ENCODE data around the gene AOAH. TPM values are rescaled to one million over a fixed set of nuclear protein-coding genes. Genes with fewer than 3 reads are reported as not detected.
A peak's percentile ranks its signal among the peaks of the same experiment; 100 is the strongest.

AOAH gene
- total and polyA plus RNA-seq, 5 donors = 1.1 to 6.0 (median 4.4) TPM

- 92% methylated on average over 10 of the region's 10 CpGs for WGBS
- H3K27ac ChIP-seq (ENCODE audit: low read length) = no peak overlapping the region
- no peaks in the 10 kb centered on the region for H3K27me3 ChIP-seq (ENCODE audit: control insufficient read depth, insufficient read depth)
- H3K4me1 ChIP-seq (ENCODE audit: control insufficient read depth, insufficient read depth, low read length) = no peaks in the 10 kb centered on the region
- ATAC-seq = no peak
- no peak overlapping the region for H3K4me3 ChIP-seq (ENCODE audit: low read length)
- no peaks in the 10 kb centered on the region for H3K9me3 ChIP-seq (ENCODE audit: control insufficient read depth, low read length)
- no peak for DNase-seq
- intact Hi-C loops (cut with DNase I) = no loop called here
Measured at GRCh38 chr7:36599645-36600313, 124.5 kb downstream of the AOAH start.

GRCh38 chr7:36598054-36598674 is 126.1 kb downstream of the AOAH start:
- WGBS = 77% methylated on average over 3 of the region's 3 CpGs
- Histone ChIP-seq H3K9me3 (ENCODE audit: control insufficient read depth, low read length) (no peaks in the 10 kb centered on the region), H3K27ac (ENCODE audit: low read length) (no peak overlapping the region), H3K4me3 (ENCODE audit: low read length) (no peak overlapping the region), H3K4me1 (ENCODE audit: control insufficient read depth, insufficient read depth, low read length) (no peaks in the 10 kb centered on the region), H3K27me3 (ENCODE audit: control insufficient read depth, insufficient read depth) (no peaks in the 10 kb centered on the region)
- intact Hi-C loops (cut with DNase I) = no loop called here
- DNase-seq (no peak), ATAC-seq (no peak)

- 70% methylated on average over 7 of the region's 7 CpGs for WGBS
- DNase-seq (no peak), ATAC-seq (no peak)
- H3K4me1 ChIP-seq (ENCODE audit: control insufficient read depth, insufficient read depth, low read length) = no peaks in the 10 kb centered on the region
- intact Hi-C loops (cut with DNase I) = no loop called here
- H3K27ac ChIP-seq (ENCODE audit: low read length) = no peak overlapping the region
- H3K27me3 ChIP-seq (ENCODE audit: control insufficient read depth, insufficient read depth) = no peaks in the 10 kb centered on the region
- no peak overlapping the region for H3K4me3 ChIP-seq (ENCODE audit: low read length)
- H3K9me3 ChIP-seq (ENCODE audit: control insufficient read depth, low read length) = no peaks in the 10 kb centered on the region
Measured at GRCh38 chr7:36597090-36597773, 127.1 kb downstream of the AOAH start.

- no peak overlapping the region for H3K4me3 ChIP-seq (ENCODE audit: low read length)
- H3K27ac ChIP-seq (ENCODE audit: low read length) = no peak overlapping the region
- 94% methylated on average over 2 of the region's 2 CpGs for WGBS
- no peaks in the 10 kb centered on the region for H3K9me3 ChIP-seq (ENCODE audit: control insufficient read depth, low read length)
- H3K27me3 ChIP-seq (ENCODE audit: control insufficient read depth, insufficient read depth) = no peaks in the 10 kb centered on the region
- ATAC-seq (no peak), DNase-seq (no peak)
- H3K4me1 ChIP-seq (ENCODE audit: control insufficient read depth, insufficient read depth, low read length) = no peaks in the 10 kb centered on the region
- intact Hi-C loops (cut with DNase I) = no loop called here
Measured at GRCh38 chr7:36594445-36594844, 129.8 kb downstream of the AOAH start.

GRCh38 chr7:36591636-36592035 is 132.7 kb downstream of the AOAH start:
- no peak overlapping the region for H3K27ac ChIP-seq (ENCODE audit: low read length)
- no peaks in the 10 kb centered on the region for H3K9me3 ChIP-seq (ENCODE audit: control insufficient read depth, low read length)
- no peak overlapping the region for H3K4me3 ChIP-seq (ENCODE audit: low read length)
- ATAC-seq (no peak), DNase-seq (no peak)
- 87% methylated on average over 3 of the region's 3 CpGs for WGBS
- intact Hi-C loops (cut with DNase I) = no loop called here
- H3K27me3 ChIP-seq (ENCODE audit: control insufficient read depth, insufficient read depth) = no peaks in the 10 kb centered on the region
- H3K4me1 ChIP-seq (ENCODE audit: control insufficient read depth, insufficient read depth, low read length) = no peaks in the 10 kb centered on the region

GRCh38 chr7:36589391-36589790 is 134.9 kb downstream of the AOAH start:
- no peaks in the 10 kb centered on the region for H3K4me1 ChIP-seq (ENCODE audit: control insufficient read depth, insufficient read depth, low read length)
- H3K27ac ChIP-seq (ENCODE audit: low read length) = no peak overlapping the region
- H3K4me3 ChIP-seq (ENCODE audit: low read length) = no peak overlapping the region
- H3K9me3 ChIP-seq (ENCODE audit: control insufficient read depth, low read length) = no peaks in the 10 kb centered on the region
- intact Hi-C loops (cut with DNase I) = no loop called here
- H3K27me3 ChIP-seq (ENCODE audit: control insufficient read depth, insufficient read depth) = no peaks in the 10 kb centered on the region
- no peak for ATAC-seq
- DNase-seq = no peak
- 94% methylated on average over 3 of the region's 3 CpGs for WGBS

- DNase-seq = no peak
- peaks cover 3% of the 10 kb centered on the region for H3K9me3 ChIP-seq (ENCODE audit: control insufficient read depth, low read length)
- no peaks in the 10 kb centered on the region for H3K4me1 ChIP-seq (ENCODE audit: control insufficient read depth, insufficient read depth, low read length)
- H3K4me3 ChIP-seq (ENCODE audit: low read length) = no peak overlapping the region
- no peak overlapping the region for H3K27ac ChIP-seq (ENCODE audit: low read length)
- ATAC-seq = no peak
- no peaks in the 10 kb centered on the region for H3K27me3 ChIP-seq (ENCODE audit: control insufficient read depth, insufficient read depth)
- 58% methylated on average over 1 of the region's 1 CpG for WGBS
- intact Hi-C loops (cut with DNase I) = no loop called here
Measured at GRCh38 chr7:36583318-36583717, 141.0 kb downstream of the AOAH start.

GRCh38 chr7:36575832-36576231 is 148.5 kb downstream of the AOAH start:
- 79% methylated on average over 5 of the region's 5 CpGs for WGBS
- Histone ChIP-seq H3K9me3 (ENCODE audit: control insufficient read depth, low read length) (peaks cover 3% of the 10 kb centered on the region), H3K4me1 (ENCODE audit: control insufficient read depth, insufficient read depth, low read length) (no peaks in the 10 kb centered on the region), H3K27me3 (ENCODE audit: control insufficient read depth, insufficient read depth) (no peaks in the 10 kb centered on the region), H3K4me3 (ENCODE audit: low read length) (no peak overlapping the region), H3K27ac (ENCODE audit: low read length) (no peak overlapping the region)
- ATAC-seq = no peak
- intact Hi-C loops (cut with DNase I) = no loop called here
- no peak for DNase-seq

- H3K27ac ChIP-seq (ENCODE audit: low read length) = no peak overlapping the region
- no peaks in the 10 kb centered on the region for H3K9me3 ChIP-seq (ENCODE audit: control insufficient read depth, low read length)
- no peaks in the 10 kb centered on the region for H3K27me3 ChIP-seq (ENCODE audit: control insufficient read depth, insufficient read depth)
- DNase-seq (peak in 1 of 3 donors; percentile 65), ATAC-seq (no peak)
- intact Hi-C loops (cut with DNase I) = no loop called here
- H3K4me3 ChIP-seq (ENCODE audit: low read length) = no peak overlapping the region
- 79% methylated on average over 3 of the region's 3 CpGs for WGBS
- H3K4me1 ChIP-seq (ENCODE audit: control insufficient read depth, insufficient read depth, low read length) = no peaks in the 10 kb centered on the region
Measured at GRCh38 chr7:36573066-36573465, 151.2 kb downstream of the AOAH start.

GRCh38 chr7:36571190-36571560 is 153.1 kb downstream of the AOAH start:
- intact Hi-C loops (cut with DNase I) = no loop called here
- WGBS = 0% methylated on average over 1 of the region's 1 CpG
- H3K9me3 ChIP-seq (ENCODE audit: control insufficient read depth, low read length) = no peaks in the 10 kb centered on the region

GRCh38 chr7:36570528-36571189 is 153.6 kb downstream of the AOAH start:
- Histone ChIP-seq H3K4me1 (ENCODE audit: control insufficient read depth, insufficient read depth, low read length) (no peaks in the 10 kb centered on the region), H3K27me3 (ENCODE audit: control insufficient read depth, insufficient read depth) (no peaks in the 10 kb centered on the region), H3K4me3 (ENCODE audit: low read length) (no peak overlapping the region), H3K9me3 (ENCODE audit: control insufficient read depth, low read length) (no peaks in the 10 kb centered on the region), H3K27ac (ENCODE audit: low read length) (no peak overlapping the region)
- DNase-seq (no peak), ATAC-seq (no peak)
- WGBS = 81% methylated on average over 11 of the region's 11 CpGs
- intact Hi-C loops (cut with DNase I) = no loop called here

More at GRCh38 chr7:36571190-36571560, 153.1 kb downstream of the AOAH start:
- Histone ChIP-seq H3K4me1 (ENCODE audit: control insufficient read depth, insufficient read depth, low read length) (no peaks in the 10 kb centered on the region), H3K27me3 (ENCODE audit: control insufficient read depth, insufficient read depth) (no peaks in the 10 kb centered on the region), H3K4me3 (ENCODE audit: low read length) (no peak overlapping the region), H3K27ac (ENCODE audit: low read length) (no peak overlapping the region)
- no peak for DNase-seq
- ATAC-seq = no peak
